ENCODE results near the gene FOXP1. TPM values are rescaled to one million over a fixed set of nuclear protein-coding genes. Genes with fewer than 3 reads are reported as not detected.
A peak's percentile ranks its signal among the peaks of the same experiment; 100 is the strongest.

The FOXP1 gene
- total and polyA plus RNA-seq, 2 experiments from 2014 or later = 76.8 to 99.8 TPM

DNA sequence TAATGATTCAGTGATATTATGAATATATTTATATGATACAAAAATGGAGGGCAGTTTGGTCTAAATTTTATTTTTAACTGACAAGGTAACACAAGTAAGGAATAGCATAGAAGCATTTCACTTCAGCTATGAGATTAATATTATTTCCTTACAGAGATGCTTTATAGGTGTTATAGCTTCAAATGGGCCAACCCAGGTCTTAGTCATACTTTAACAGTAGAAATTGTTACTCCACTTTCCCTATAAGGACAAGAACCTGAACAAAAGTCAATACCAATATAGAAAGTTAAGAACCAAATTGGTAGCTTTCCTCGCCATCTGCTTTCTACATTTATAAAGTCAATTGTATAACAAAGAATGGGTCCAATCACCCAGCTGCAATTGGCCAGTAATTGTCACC is 570.6 kb downstream of the FOXP1 start:
- Histone ChIP-seq H3K9me3 (ENCODE audit: low read depth) (no peaks in the 10 kb centered on the region), H2AFZ (no peak overlapping the region), H3K27ac (no peak overlapping the region), H3K36me3 (replicated peaks; ENCODE audit: insufficient read depth, low read depth) (peaks cover 3% of the 10 kb centered on the region), H3K4me2 (no peak overlapping the region), H3K27me3 (no peaks in the 10 kb centered on the region), H3K4me1 (ENCODE audit: insufficient read depth) (no peaks in the 10 kb centered on the region), H3K79me2 (peaks cover 80% of the 10 kb centered on the region), H3K9me2 (replicated peaks; ENCODE audit: insufficient read depth) (no peaks in the 10 kb centered on the region), H4K20me1 (ENCODE audit: insufficient read depth, poor library complexity, severe bottlenecking) (no peaks in the 10 kb centered on the region), H3K4me3 (no peak overlapping the region)
- WGBS (ENCODE audit: low lambda C conversion rate, missing lambda C conversion rate) = 98% methylated on average over 1 of the region's 1 CpG
- no peak for DNase-seq (ENCODE audit: low spot score)
- no peak for TF ChIP-seq EZH2 (IDR thresholded peaks at IDR 0.05; ENCODE audit: borderline replicate concordance)
- TF ChIP-seq EZH2phosphoT487 (IDR thresholded peaks at IDR 0.05; ENCODE audit: low read depth, severe bottlenecking, unreplicated experiment) = no peak
- TF ChIP-seq, protein P1, sequence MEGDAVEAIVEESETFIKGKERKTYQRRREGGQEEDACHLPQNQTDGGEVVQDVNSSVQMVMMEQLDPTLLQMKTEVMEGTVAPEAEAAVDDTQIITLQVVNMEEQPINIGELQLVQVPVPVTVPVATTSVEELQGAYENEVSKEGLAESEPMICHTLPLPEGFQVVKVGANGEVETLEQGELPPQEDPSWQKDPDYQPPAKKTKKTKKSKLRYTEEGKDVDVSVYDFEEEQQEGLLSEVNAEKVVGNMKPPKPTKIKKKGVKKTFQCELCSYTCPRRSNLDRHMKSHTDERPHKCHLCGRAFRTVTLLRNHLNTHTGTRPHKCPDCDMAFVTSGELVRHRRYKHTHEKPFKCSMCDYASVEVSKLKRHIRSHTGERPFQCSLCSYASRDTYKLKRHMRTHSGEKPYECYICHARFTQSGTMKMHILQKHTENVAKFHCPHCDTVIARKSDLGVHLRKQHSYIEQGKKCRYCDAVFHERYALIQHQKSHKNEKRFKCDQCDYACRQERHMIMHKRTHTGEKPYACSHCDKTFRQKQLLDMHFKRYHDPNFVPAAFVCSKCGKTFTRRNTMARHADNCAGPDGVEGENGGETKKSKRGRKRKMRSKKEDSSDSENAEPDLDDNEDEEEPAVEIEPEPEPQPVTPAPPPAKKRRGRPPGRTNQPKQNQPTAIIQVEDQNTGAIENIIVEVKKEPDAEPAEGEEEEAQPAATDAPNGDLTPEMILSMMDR (IDR thresholded peaks at IDR 0.05; ENCODE audit: poor library complexity) = no peak

DNA sequence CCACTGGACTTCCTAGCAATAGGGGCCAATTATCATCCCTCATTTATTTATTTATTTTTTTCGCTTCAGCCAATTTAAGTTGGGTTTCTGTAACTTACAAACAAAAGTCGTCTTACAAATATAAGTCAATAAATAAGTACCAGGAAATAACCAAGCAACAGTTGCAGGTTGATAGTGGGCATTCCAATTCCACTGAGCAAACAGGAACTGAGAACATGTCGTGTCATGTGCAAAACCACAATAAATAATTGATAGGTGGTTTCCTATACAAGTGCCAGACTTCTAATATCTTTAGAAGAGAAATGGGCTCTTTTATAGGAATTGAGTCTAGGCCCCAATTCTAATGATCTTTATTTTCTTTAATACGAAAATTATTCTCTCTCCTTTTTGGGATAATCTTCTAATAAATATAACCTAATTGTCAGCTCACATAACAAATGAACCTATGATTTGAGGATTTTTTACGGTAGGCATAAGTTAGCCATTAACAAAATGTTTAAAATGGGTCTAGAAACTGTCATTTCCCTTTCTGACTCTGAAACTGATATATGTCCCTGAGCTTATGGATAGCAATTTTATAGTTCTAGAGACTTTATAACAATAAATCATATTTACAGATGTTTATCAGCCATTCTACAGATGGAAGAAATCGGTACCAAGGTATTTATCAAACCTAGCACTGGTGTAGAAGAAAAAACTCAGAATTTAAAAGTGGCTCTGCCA is 571.8 kb downstream of the FOXP1 start:
- no peak overlapping the region for H3K4me3 ChIP-seq
- no peaks in the 10 kb centered on the region for H4K20me1 ChIP-seq (ENCODE audit: insufficient read depth, poor library complexity, severe bottlenecking)
- H3K9me2 ChIP-seq (replicated peaks; ENCODE audit: insufficient read depth) = no peaks in the 10 kb centered on the region
- no peak overlapping the region for H2AFZ ChIP-seq
- H3K4me2 ChIP-seq = no peak overlapping the region
- peaks cover 3% of the 10 kb centered on the region for H3K36me3 ChIP-seq (replicated peaks; ENCODE audit: insufficient read depth, low read depth)
- H3K27ac ChIP-seq = peak overlapping the region; percentile 15
- no peaks in the 10 kb centered on the region for H3K27me3 ChIP-seq
- peaks cover 9% of the 10 kb centered on the region for H3K4me1 ChIP-seq (ENCODE audit: insufficient read depth)
- H3K9me3 ChIP-seq (ENCODE audit: low read depth) = no peaks in the 10 kb centered on the region
- WGBS (ENCODE audit: low lambda C conversion rate, missing lambda C conversion rate) = 83% methylated on average over 6 of the region's 6 CpGs
- DNase-seq (ENCODE audit: low spot score) = no peak
- peaks cover 79% of the 10 kb centered on the region for H3K79me2 ChIP-seq
- TF ChIP-seq EZH2phosphoT487 (IDR thresholded peaks at IDR 0.05; ENCODE audit: low read depth, severe bottlenecking, unreplicated experiment) (no peak), EZH2 (IDR thresholded peaks at IDR 0.05; ENCODE audit: borderline replicate concordance) (no peak)
- TF ChIP-seq, protein P1 (IDR thresholded peaks at IDR 0.05; ENCODE audit: poor library complexity) = no peak

DNA sequence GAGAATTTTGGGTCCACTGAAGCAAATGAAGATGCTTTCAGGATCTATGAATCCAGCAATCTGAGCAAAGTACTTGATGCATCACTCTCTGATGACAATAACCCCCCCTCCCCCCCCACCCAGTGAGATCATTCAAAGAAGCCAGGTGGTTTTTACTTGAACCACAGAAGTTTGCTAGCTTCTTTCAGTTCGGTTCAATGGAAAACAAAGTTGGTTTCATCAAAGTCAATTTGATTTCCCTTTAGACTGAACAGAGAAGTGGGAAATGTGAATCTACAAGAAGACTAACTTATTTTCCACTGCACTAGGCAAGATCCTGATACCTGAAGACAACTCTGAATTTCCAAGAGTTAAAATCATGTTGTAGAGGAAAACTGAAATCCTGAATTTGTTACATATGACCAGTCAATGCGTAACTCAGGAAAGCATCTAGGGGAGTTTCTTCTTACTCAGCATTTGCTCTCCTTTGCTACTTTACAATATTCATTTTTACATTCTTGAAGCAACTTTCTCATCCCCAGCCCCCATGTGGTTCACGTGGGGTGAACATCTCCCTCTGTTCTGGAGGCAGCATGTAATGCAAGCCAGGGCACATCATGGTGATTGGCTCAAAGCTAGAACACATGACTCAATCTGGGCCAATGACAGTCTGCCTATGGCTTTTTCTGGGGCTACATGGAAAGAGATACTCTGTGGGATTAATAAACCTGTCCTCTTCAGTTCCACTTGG is 572.6 kb downstream of the FOXP1 start:
- Histone ChIP-seq H2AFZ (no peak overlapping the region), H3K9me2 (replicated peaks; ENCODE audit: insufficient read depth) (no peaks in the 10 kb centered on the region), H3K36me3 (replicated peaks; ENCODE audit: insufficient read depth, low read depth) (peaks cover 3% of the 10 kb centered on the region), H3K9me3 (ENCODE audit: low read depth) (no peaks in the 10 kb centered on the region), H3K79me2 (peaks cover 79% of the 10 kb centered on the region), H3K4me2 (no peak overlapping the region), H3K27me3 (no peaks in the 10 kb centered on the region), H3K27ac (peak overlapping the region; percentile 15), H3K4me3 (no peak overlapping the region), H4K20me1 (ENCODE audit: insufficient read depth, poor library complexity, severe bottlenecking) (no peaks in the 10 kb centered on the region), H3K4me1 (ENCODE audit: insufficient read depth) (peaks cover 9% of the 10 kb centered on the region)
- TF ChIP-seq EZH2phosphoT487 (IDR thresholded peaks at IDR 0.05; ENCODE audit: low read depth, severe bottlenecking, unreplicated experiment) (no peak), EZH2 (IDR thresholded peaks at IDR 0.05; ENCODE audit: borderline replicate concordance) (no peak)
- TF ChIP-seq, protein P1 (IDR thresholded peaks at IDR 0.05; ENCODE audit: poor library complexity) = no peak
- WGBS (ENCODE audit: low lambda C conversion rate, missing lambda C conversion rate) = 93% methylated on average over 3 of the region's 3 CpGs
- no peak for DNase-seq (ENCODE audit: low spot score)
